SKM-1 treated with dmso at 0.1 percent for 144 hours (cell line): Measurements from ENCODE around the gene USP5.

Source experiments
- DNase-seq: peaks from one replicate; lab custom pipeline; 2025; ENCODE audit not compliant: unreplicated experiment; lab: John Stamatoyannopoulos, UW

USP5 gene

GRCh38 chr12:6825398-6826124 is 26.4 kb upstream of the USP5 start:
- peak; percentile 17 for DNase-seq

DNA sequence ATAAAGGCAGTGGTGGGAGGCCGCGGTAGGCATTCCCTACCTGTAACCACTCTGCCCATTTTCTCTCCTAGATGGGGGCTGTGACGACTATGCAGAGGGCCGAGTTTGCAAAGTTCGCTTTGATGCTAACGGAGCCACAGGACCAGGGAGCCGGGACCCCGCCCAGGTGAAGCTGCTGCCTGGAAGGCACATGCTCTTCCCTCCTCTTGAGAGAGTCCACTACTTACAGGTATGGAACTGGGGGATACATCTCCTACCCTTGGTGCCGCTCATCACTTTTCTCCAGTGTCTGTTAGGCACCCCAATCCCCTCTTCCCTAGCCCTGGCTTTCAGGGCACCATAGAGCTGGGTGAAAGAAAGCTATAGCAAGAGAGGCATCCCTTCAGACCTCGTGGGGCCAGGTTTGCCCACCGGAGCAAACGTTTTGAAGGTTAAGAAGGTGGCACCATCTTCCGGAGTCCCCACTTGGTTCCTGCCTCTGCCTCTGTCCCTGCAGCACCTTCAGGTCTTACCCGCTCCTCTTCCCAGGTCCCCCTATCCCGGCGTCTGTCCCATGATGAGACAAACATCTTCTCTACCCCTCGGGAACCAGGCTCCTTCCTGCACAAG is 25.7 kb upstream of the USP5 start:
- DNase-seq: no peak

- DNase-seq: no peak
Observed at GRCh38 chr12:6826734-6827436, 25.1 kb upstream of the USP5 start.

GRCh38 chr12:6827437-6827911 is 24.5 kb upstream of the USP5 start:
- peak; percentile 10 for DNase-seq

- no peak for DNase-seq
Observed at GRCh38 chr12:6827982-6828780, 23.8 kb upstream of the USP5 start, which contains the start of gene P3H3. Gene P3H3, plus strand, starts transcription at chr12:6828407. Its CDS starts 34 bp downstream, at chr12:6828441.

DNA sequence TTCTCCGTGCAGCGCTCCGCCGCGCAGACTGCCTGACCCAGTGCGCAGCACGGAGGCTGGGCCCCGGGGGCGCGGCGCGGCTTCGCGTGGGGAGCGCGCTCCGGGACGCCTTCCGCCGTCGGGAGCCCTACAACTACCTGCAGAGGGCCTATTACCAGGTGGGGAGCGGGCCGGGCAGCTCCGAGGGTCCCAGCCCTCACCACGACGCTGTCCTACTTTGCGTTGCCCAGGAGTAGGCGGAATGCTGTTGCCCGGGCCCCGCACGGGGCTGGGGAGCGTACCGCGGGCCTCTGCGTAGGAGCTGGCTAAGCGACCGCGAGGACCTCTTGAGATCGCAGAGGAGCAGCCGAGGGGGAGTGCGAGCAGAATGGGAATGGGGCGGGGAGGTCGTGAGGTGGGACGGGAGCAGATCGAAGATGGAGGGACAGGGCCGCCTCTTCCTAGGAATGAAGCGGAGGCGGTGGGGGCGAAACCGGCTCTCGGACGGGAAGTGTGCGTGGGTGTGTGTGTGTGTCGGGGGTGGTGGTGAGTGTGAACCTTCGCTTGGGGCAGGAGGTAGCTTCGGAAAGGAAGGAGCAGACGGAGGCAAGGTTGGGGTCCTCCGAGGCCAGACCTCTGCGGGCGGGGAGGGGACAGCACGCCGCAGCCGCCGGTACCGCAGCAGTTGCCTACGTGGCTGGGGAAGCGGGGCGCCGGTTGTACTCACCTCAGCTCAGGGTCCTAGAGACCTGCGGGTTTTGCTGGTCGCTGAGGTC is 23.0 kb upstream of the USP5 start:
- DNase-seq: peak; percentile 22

DNA sequence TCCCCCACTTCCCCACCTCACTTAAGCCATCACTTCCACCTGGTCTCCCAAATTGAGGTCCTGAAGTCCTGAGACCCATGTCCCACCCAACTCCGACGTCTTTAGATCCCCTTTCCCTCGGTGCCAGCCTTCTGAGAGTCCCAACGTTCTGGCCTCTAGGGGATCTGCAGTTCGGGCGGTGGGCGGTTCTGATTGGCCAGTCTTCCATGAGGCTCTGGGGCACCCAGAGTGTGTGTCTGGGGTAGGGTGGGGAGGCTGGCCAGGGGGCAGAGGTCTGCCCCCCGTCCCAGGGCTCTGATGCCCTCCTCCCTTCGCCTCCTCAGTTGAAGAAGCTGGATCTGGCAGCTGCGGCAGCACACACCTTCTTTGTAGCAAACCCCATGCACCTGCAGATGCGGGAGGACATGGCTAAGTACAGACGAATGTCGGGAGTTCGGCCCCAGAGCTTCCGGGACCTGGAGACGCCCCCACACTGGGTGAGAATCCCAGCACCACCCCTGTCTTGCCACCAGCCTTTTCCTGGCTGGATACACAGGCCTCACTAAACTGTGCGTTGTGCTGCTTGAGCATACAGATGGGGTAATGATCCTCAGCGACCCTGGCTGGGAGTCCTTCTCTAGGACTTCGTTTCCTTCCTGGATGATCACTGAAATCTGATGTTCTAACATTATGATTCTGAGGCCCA is 22.3 kb upstream of the USP5 start:
- no peak for DNase-seq

DNA sequence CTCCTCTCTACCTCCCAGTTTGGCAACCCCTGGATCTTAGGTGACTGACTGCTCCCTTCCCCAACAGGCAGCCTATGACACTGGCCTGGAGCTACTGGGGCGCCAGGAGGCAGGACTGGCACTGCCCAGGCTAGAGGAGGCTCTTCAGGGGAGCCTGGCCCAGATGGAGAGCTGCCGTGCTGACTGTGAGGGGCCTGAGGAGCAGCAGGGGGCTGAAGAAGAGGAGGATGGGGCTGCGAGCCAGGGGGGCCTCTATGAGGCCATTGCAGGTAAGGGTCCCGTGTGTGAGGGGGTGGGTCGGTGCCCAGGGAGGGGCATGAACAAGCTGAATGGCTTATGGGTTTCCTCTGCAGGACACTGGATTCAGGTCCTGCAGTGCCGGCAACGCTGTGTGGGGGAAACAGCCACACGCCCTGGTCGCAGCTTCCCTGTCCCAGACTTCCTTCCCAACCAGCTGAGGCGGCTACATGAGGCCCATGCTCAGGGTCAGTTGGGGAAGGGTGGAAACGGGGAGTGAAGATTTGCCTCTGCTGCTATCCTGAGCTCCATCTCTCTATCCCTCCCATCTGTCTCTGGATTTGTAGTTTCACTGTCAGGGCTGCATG is 21.6 kb upstream of the USP5 start:
- DNase-seq: no peak

- DNase-seq: no peak
Observed at GRCh38 chr12:6830999-6831398, 21.0 kb upstream of the USP5 start.

- DNase-seq: no peak
Observed at GRCh38 chr12:6831450-6831995, 20.4 kb upstream of the USP5 start.

DNA sequence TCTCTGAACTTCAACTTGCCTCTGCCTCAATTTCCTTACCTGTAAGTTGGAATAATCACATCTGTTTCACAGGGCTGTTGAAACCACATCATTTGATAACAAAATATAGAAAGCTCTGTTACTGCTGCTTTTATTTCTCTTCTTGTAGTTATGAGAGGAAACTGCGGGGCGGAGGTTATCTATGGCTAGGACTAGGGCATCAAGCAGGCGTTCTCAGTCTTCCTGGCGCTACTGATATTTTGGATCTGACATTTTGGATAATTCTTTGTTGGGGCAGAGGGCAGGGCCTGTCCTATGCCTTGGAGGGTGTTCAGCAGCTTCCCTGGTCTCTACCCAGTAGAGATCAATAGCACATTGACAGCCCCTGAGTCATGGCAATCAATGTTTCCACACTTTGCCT is 19.8 kb upstream of the USP5 start:
- DNase-seq: no peak

- no peak for DNase-seq
Observed at GRCh38 chr12:6833189-6833890, 18.6 kb upstream of the USP5 start.

GRCh38 chr12:6834254-6834653 is 17.7 kb upstream of the USP5 start:
- no peak for DNase-seq

DNA sequence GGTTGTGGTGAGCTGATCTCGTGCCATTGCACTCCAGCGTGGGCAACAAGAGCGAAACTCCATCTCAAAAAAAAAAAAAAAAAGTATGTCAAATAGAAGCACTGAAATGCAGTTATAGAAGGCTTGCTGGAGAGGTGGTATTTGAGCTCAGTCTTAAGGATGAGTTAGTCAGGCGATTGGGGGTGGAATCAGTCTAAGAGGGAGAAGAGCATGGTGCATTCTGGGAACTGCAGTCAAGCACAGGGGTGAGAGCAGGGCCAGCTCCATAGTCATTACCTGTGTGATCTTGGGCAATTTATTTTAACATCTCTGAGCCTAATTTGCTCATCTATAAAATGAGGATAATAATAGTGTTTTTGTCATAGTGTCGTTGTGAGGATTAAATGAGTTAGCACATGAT is 17.1 kb upstream of the USP5 start:
- DNase-seq: no peak

DNA sequence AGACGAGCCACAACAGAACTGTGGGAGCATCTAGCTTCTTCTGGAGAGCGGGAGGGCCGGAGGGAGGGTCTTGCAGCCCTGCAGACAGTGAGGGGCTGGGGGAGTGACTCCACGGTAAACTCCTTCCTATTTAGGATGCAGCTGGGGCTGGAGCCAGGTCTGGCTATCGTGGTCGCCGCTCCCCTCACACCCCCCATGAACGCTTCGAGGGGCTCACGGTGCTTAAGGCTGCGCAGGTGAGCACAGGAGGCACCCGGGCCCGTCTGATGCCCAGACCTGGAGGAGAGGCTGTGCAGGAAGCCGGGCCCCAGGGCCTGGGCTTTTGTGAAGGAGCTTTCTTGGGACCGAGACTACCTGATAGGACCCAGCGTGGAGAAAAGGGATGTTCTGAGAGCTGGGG is 15.1 kb upstream of the USP5 start:
- no peak for DNase-seq

- DNase-seq: no peak
Observed at GRCh38 chr12:6837370-6838060, 14.4 kb upstream of the USP5 start.

DNA sequence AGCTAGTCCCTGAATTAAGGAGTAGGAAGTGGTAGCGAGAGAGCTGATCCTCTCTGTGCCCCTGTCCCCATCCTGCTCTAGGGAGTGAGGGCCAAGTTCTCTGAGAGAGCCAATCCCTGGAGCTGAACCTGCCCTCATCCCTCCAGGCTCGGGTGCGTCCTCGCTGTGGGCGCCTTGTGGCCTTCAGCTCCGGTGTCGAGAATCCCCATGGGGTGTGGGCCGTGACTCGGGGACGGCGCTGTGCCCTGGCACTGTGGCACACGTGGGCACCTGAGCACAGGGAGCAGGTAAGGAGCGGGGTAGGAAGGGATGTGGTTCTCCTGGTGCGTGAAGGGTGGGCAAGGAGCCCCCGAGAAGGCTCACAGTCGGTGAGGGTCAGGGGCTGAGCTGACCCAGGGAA is 13.1 kb upstream of the USP5 start:
- no peak for DNase-seq
